Measurements from ENCODE around the gene FLT3.

DNA sequence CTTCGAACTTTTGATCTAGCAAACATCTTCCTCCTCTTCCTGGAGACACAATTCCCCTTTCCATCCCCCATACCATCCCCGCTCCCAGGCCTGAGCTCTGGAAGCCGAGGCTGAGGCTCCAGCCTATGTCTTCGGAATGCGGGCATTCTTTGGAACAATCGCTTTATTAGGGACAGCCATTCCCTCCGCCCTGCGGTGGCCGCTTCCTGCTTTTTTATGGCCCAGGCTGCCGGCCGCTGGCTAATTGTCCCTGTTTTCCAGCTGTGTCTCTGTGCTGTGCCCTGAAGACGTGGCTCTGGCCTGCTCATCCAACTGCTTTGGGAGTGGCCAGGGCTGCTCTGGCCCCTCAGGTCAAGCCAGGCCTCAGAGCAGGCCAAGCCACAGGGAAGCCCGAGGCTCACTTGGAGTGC lies 129.1 kb downstream of the FLT3 start:
- TF ChIP-seq EZH2 (IDR thresholded peaks at IDR 0.05; ENCODE audit: borderline replicate concordance) (no peak), EZH2phosphoT487 (IDR thresholded peaks at IDR 0.05; ENCODE audit: low read depth, severe bottlenecking, unreplicated experiment) (no peak)
- TF ChIP-seq, protein P1, sequence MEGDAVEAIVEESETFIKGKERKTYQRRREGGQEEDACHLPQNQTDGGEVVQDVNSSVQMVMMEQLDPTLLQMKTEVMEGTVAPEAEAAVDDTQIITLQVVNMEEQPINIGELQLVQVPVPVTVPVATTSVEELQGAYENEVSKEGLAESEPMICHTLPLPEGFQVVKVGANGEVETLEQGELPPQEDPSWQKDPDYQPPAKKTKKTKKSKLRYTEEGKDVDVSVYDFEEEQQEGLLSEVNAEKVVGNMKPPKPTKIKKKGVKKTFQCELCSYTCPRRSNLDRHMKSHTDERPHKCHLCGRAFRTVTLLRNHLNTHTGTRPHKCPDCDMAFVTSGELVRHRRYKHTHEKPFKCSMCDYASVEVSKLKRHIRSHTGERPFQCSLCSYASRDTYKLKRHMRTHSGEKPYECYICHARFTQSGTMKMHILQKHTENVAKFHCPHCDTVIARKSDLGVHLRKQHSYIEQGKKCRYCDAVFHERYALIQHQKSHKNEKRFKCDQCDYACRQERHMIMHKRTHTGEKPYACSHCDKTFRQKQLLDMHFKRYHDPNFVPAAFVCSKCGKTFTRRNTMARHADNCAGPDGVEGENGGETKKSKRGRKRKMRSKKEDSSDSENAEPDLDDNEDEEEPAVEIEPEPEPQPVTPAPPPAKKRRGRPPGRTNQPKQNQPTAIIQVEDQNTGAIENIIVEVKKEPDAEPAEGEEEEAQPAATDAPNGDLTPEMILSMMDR (IDR thresholded peaks at IDR 0.05; ENCODE audit: poor library complexity): no peak

Measured in hepatocyte (in vitro differentiated cells).